KBM-7 (cell line): Measurements from ENCODE around the gene MCF2L2.
"Not testable (repeated sequence)": the region's sequence is repeated elsewhere in the genome, so short reads cannot be mapped to it uniquely, and the experiment has no call there.

Source experiments
- DNase-seq: peaks from one replicate; pipeline ENCODE4 v3.0.0-alpha.2; 2015
- in situ Hi-C: fragments of 300-500 bp; cut with MboI; formaldehyde crosslinking; loops from 2 replicates; pipeline ENCODE4 v1.14.3; 2020; ENCODE audit warnings: low sequenced_read_pairs, low pct_unique_long_range_greater_than_20kb, mixed read lengths

MCF2L2 gene

DNA sequence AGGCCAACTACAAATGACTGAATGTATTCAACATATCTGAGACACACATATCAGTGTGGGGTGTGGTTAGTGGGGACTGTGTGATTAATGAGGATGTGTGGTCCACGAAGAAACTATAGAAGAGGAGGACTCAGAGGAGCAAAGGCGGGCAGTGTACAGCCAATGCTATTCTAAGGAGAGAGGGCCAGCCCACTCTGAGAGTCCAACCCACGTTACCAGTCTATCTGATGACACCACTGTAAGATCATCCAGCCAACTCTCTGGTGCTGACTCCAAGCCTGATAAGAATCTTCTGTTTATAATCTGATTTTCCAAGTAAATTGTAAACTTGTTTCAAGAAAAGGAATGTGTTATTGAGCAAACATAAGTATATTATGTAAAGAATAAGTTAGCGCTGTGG lies 47.2 kb downstream of the MCF2L2 start:
- in situ Hi-C loops: loop anchor here (25.0 kb wide), 2 partner anchors 194 to 669 kb away; no protein-coding TSS in a partner anchor
- DNase-seq: no peak

- in situ Hi-C loops: loop anchor here (25.0 kb wide), 2 partner anchors 192 to 667 kb away; no protein-coding TSS in a partner anchor
- no peak for DNase-seq
Measured at GRCh38 chr3:183378951-183379350, 49.5 kb downstream of the MCF2L2 start.

- in situ Hi-C loops: loop anchor here (25.0 kb wide), 2 partner anchors 191 to 666 kb away; no protein-coding TSS in a partner anchor
- DNase-seq: no peak
Measured at GRCh38 chr3:183378545-183378944, 49.9 kb downstream of the MCF2L2 start.

DNA sequence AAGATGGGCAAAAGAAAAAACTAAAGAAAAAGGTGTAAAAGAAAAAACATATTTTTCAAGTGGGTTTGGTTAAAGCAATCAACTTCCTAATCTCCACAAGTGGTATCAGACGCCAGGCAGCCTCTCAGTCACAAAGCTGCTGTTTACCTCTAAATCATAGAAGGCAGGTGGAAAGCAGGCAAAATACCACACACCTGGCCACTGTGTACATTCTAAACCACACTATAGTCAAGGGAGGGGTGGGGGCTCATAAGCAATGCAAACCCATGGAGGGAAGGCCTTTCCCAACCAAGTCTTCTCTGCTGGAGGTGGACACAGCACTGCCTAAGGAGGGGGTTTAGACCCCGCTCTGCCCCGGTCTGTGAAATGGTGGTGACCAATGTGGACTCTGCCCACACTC lies 50.4 kb downstream of the MCF2L2 start:
- DNase-seq: no peak
- in situ Hi-C loops: loop anchor here (25.0 kb wide), 2 partner anchors 191 to 666 kb away; no protein-coding TSS in a partner anchor

DNA sequence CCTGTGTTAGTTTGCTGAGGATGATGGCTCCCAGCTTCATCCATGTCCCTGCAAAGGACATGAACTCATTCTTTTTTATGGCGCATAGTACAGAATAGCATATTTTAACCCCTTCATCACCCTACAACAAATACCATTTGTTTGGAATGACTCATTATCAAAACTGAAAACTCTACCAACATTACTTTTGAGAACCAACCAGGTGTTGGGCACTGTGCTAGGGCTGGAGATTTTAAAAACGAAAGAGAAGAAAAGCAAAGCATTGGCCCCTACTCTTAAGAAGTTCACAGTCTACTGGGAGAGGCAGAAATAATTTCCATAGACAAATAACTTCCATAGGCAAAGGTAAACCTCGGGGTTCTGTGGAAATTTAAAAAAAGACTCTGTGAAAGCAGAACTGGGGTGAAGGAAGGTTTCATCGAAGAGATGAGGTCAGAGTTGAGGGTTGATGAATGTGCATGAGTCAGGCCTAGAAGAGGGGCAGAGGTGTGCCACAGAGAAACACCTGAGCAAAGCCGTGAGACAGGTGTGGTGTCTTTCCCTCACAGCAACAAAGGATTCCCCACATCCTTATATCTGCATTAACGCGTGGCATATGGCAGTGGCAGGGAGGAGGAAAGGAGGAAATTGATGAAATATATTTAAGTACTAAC lies 51.0 kb downstream of the MCF2L2 start:
- in situ Hi-C loops: loop anchor here (25.0 kb wide), 2 partner anchors 190 to 665 kb away; no protein-coding TSS in a partner anchor
- DNase-seq: no peak

GRCh38 chr3:183375787-183376186 lies 52.6 kb downstream of the MCF2L2 start:
- peak; percentile 88 for DNase-seq
- in situ Hi-C loops: loop anchor here (25.0 kb wide), 2 partner anchors 188 to 663 kb away; no protein-coding TSS in a partner anchor

DNA sequence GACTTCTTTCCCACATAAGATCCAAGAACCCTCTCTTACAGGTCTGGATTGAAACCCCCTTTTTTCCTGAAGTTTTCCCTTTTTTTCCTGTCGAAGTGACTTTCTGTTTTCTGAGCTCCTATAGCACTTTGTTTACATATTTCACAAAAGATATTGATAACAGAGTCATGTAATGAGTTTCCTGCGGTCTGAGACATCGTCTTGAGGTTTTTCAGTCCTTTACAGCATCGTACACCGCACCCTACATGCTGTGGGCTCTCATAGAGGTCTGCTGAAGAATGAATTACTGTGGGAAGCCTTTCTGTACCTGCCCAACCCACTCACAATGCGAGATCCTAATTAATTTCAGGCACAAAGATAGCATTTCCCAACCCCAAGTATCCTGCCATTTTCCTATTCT lies 53.1 kb downstream of the MCF2L2 start:
- in situ Hi-C loops: loop anchor here (25.0 kb wide), 2 partner anchors 188 to 663 kb away; no protein-coding TSS in a partner anchor
- no peak for DNase-seq

DNA sequence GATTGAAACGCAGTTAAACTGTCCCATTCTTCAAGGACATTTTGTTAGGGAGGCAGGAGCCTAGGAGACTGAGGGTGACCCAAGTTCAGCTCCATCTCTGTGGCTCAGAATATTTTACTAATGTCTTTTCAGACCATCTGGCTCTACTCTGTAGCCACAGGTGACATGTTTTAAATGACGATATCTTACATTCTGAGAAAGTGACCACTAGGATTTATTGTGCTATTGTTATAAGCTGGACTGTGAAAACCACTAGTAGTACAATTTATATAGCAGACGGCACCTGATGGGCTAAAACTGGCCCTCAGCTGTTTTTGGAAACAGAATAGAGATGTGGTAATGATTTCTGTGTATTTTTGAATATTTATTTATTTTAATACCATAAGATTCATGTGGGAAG lies 55.5 kb downstream of the MCF2L2 start:
- DNase-seq: no peak
- in situ Hi-C loops: no loop called here

- DNase-seq, in situ Hi-C loops: not testable (repeated sequence)
Measured at GRCh38 chr3:183371600-183371968, 56.8 kb downstream of the MCF2L2 start.

DNA sequence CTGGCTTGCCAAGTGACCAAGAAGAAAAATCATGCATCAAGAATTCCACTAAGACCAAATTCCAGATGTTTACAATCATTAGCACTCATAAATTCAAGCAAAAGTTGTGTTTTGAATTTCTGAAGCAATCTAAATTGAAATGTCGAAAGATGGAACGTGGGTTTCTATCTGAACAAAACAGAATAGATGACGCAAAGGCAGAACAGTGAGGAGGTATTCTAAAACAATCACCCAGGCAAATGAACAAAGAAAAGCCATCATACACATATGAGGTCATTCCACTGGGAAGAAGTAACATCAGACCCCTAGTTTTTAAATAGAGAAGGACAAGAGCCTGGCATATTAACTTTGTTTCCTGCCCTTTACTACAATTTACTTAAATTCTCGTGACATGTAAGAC lies 58.0 kb downstream of the MCF2L2 start:
- no peak for DNase-seq
- in situ Hi-C loops: no loop called here

DNA sequence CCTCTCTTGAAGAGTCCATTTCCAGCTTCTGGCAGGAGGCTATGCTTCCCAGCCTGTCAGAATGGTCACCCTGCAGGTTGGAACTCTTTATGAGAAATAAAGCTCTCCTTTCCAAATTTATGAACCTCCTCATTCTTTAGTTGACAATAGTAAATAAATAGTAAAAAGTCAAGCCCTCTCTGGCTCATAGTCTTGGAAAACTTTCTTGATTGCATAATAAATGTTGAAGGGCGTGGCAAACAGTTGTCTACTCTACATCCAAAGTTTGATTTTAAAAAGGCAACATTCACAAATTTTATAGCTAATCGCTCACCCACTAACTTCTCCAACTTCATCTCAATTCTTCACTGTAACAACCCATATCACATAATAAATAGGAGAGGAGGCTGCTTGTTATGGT lies 58.8 kb downstream of the MCF2L2 start:
- DNase-seq: no peak
- in situ Hi-C loops: no loop called here

DNA sequence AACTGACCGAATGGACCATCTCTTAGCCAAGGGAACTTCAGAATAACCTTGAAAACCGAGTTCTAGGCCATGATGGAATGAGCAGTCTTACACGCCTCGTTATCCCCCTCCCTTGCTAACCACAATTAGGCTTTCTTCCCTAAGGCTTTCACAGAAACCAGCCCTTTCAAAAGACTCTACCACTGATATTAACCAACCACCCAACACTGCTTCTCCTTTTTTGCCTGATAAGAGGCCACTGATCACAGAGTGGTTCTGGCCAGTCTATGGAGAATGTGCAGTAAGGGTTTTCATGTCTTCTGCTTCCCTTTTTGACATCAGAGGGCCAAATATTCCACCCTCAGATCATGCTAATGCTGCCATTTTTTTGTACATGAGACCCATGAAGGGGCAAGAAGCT lies 59.3 kb downstream of the MCF2L2 start:
- in situ Hi-C loops: no loop called here
- peak; percentile 92 for DNase-seq

DNA sequence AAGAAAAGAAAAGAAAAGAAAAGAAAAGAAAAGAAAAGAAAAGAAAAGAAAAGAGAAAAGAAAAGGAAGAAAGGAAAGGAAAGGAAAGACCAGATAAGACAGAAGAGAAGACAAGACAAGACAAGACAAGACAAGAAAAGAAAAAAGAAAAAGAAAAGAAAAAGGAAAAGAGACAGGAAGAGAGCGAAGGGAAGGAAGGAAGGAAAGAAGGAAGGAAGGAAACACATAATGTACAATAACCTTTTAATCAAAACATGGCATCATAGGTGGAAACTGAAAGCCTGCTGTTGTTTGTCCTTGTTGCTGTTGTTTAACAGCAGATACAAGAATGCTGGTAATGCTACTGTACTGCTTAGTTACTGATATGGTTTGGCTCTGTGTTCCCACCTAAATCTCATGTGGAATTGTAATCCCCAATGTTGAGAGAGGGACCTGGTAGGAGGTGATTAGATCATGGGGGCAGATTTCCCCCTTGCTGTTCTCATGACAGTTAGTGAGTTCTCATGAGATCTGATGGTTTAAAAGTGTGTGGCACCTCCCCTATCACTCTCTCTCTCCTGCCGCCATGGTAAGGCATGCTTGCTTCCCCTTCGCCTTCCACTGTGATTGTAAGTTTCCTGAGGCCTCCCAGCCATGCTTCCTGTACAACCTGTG lies 67.3 kb downstream of the MCF2L2 start:
- no peak for DNase-seq
- in situ Hi-C loops: no loop called here

DNA sequence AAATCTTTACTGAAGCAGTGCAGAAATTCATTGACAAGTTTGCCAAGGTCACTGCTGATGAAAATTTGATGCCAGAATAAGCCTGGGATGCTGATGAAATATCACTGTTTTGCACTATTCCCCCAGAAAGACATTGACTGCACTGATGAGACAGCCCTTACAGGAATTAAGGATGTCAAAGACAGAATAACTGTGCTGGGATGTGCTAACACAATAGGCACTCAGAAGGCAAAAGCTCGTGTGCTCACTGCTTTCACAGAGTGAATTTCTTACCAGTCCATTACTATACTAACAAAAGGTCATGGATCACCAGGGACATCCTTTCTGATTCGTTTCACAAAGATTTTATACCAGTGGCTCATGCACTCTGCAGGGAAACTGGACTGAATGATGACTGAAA lies 69.4 kb downstream of the MCF2L2 start:
- in situ Hi-C loops: no loop called here
- DNase-seq: no peak

- in situ Hi-C loops: no loop called here
- peak; percentile 76 for DNase-seq
Measured at GRCh38 chr3:183357564-183358079, 70.8 kb downstream of the MCF2L2 start.

DNA sequence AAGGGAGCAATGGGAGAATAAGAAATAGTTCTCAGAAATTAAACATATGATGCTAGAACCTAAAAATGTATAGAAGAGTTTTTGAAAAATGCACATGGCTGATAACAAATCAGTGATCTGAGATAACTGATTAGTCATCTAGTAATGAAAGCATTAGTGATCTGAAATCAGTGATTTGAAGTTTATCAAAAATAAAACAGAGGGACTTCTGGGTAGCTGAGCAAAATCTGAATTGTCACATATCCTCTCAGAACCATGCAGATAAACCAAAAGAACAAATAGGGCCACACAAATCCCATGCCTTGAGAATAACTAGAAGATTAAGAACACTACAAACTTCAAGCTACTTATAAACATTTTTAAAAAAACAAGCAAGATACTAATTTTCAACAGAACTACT lies 71.5 kb downstream of the MCF2L2 start:
- in situ Hi-C loops: no loop called here
- no peak for DNase-seq

- in situ Hi-C loops: no loop called here
- DNase-seq: no peak
Measured at GRCh38 chr3:183354874-183355273, 73.5 kb downstream of the MCF2L2 start.

- DNase-seq: no peak
- in situ Hi-C loops: no loop called here
Measured at GRCh38 chr3:183354325-183354831, 74.0 kb downstream of the MCF2L2 start.

DNA sequence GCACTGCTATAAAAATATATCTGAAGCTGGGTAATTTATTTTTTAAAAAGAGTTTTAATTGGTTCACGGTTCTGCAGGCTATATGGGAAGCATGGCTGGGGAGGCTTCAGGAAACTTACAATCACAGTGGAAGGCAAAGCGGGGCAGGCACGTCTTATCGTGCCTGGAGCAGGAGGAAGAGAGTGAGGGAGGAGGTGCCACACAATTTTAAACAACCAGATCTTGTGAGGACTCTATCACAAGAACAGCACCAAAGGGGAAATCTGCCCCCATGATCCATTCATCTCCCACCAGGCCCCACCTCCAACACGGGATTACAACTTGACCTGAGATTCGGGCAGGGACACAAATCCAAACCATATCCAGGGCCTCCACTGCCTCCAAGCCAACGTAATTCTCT lies 75.0 kb downstream of the MCF2L2 start:
- no peak for DNase-seq
- in situ Hi-C loops: no loop called here

- DNase-seq: no peak
- in situ Hi-C loops: no loop called here
Measured at GRCh38 chr3:183350164-183350563, 78.3 kb downstream of the MCF2L2 start.
